ENCODE measurements around the gene ESR2. TPM values are rescaled to one million over a fixed set of nuclear protein-coding genes. Genes with fewer than 3 reads are reported as not detected.

ESR2 gene
- total and polyA plus RNA-seq, 8 donors, result 0.21 to 3.0 (median 2.0) TPM

- DNase-seq (no peak), ATAC-seq (no peak)
- Histone ChIP-seq H3K27me3 (no peaks in the 10 kb centered on the region), H3K4me3 (no peak overlapping the region), H3K9me3 (no peaks in the 10 kb centered on the region), H3K27ac (no peak overlapping the region), H3K36me3 (peaks cover 0 to 94% of the 10 kb centered on the region in 2 donors), H3K4me1 (no peaks in the 10 kb centered on the region)
- intact Hi-C loops (cut with DNase I), result no loop called here
- no peak for TF ChIP-seq CTCF (IDR thresholded peaks at IDR 0.05)
These were observed 76.3 kb downstream of the ESR2 start for GRCh38 chr14:64217834-64218233.

- DNase-seq, result no peak
- peaks cover 0 to 94% of the 10 kb centered on the region in 2 donors for H3K36me3 ChIP-seq
- no peak for TF ChIP-seq CTCF (IDR thresholded peaks at IDR 0.05)
These were observed 76.9 kb downstream of the ESR2 start for GRCh38 chr14:64217308-64217707.

GRCh38 chr14:64215978-64216377 is 78.2 kb downstream of the ESR2 start:
- no peak overlapping the region for H3K4me3 ChIP-seq
- DNase-seq (no peak), ATAC-seq (no peak)
- intact Hi-C loops (cut with DNase I), result no loop called here
- H3K36me3 ChIP-seq, result peaks cover 0 to 94% of the 10 kb centered on the region in 2 donors
- no peaks in the 10 kb centered on the region for H3K4me1 ChIP-seq
- no peaks in the 10 kb centered on the region for H3K27me3 ChIP-seq
- H3K27ac ChIP-seq, result no peak overlapping the region
- TF ChIP-seq CTCF (IDR thresholded peaks at IDR 0.05), result no peak
- H3K9me3 ChIP-seq, result no peaks in the 10 kb centered on the region

More at GRCh38 chr14:64217308-64217707, 76.9 kb downstream of the ESR2 start:
- H3K27ac ChIP-seq, result no peak overlapping the region
- no peak overlapping the region for H3K4me3 ChIP-seq
- no peaks in the 10 kb centered on the region for H3K4me1 ChIP-seq
- no peak for ATAC-seq
- no peaks in the 10 kb centered on the region for H3K27me3 ChIP-seq
- intact Hi-C loops (cut with DNase I), result no loop called here
- no peaks in the 10 kb centered on the region for H3K9me3 ChIP-seq

GRCh38 chr14:64215274-64215673 is 78.9 kb downstream of the ESR2 start:
- no peaks in the 10 kb centered on the region for H3K9me3 ChIP-seq
- no peak overlapping the region for H3K4me3 ChIP-seq
- H3K36me3 ChIP-seq, result peaks cover 0 to 94% of the 10 kb centered on the region in 2 donors
- ATAC-seq (no peak), DNase-seq (no peak)
- no peak for TF ChIP-seq CTCF (IDR thresholded peaks at IDR 0.05)
- no peaks in the 10 kb centered on the region for H3K27me3 ChIP-seq
- intact Hi-C loops (cut with DNase I), result no loop called here
- H3K27ac ChIP-seq, result no peak overlapping the region
- H3K4me1 ChIP-seq, result peaks cover under 1 to 1% of the 10 kb centered on the region in 2 donors

- peaks cover 11 to 12% of the 10 kb centered on the region in 2 donors for H3K4me1 ChIP-seq
- no peaks in the 10 kb centered on the region for H3K27me3 ChIP-seq
- no peaks in the 10 kb centered on the region for H3K9me3 ChIP-seq
- intact Hi-C loops (cut with DNase I), result no loop called here
- no peak overlapping the region for H3K4me3 ChIP-seq
- H3K36me3 ChIP-seq, result peaks cover 0 to 94% of the 10 kb centered on the region in 2 donors
- peak overlapping the region; percentile 59 to 70 for H3K27ac ChIP-seq
- DNase-seq, result no peak
- peak; percentile 30 for ATAC-seq
- no peak for TF ChIP-seq CTCF (IDR thresholded peaks at IDR 0.05)
These were observed 80.2 kb downstream of the ESR2 start for GRCh38 chr14:64213853-64214570.

Measured in left lung (tissue), 10 donors.